DOHH2 (cell line): ENCODE measurements around the gene ARSD.
"Not testable (repeated sequence)": the region's sequence is repeated elsewhere in the genome, so short reads cannot be mapped to it uniquely, and the experiment has no call there.

Source experiments
- H3F3A ChIP-seq: fragments of 200-600 bp; sonication (generic), shearing (Covaris generic); 2 replicates; pipeline ENCODE4 v1.6.0; 2016; ENCODE audit warnings: antibody characterized with exemption, mild to moderate bottlenecking; ENCODE audit not compliant: control insufficient read depth, insufficient read depth
- H3K27ac ChIP-seq: fragments of 200-600 bp; sonication (generic); 2 replicates; pipeline ENCODE4 v1.5.1; 2014; ENCODE audit warnings: low read depth, mild to moderate bottlenecking, low read length, moderate library complexity
- H3K27me3 ChIP-seq: fragments of 200-600 bp; sonication (generic); 2 replicates; pipeline ENCODE4 v1.6.1; 2014; ENCODE audit warnings: mild to moderate bottlenecking, low read length, mixed read lengths; ENCODE audit not compliant: control insufficient read depth
- H3K36me3 ChIP-seq: fragments of 200-600 bp; sonication (generic); 2 replicates; pipeline ENCODE4 v1.6.1; 2014; ENCODE audit warnings: mild to moderate bottlenecking, low read length, moderate library complexity, mixed read lengths; ENCODE audit not compliant: control insufficient read depth
- H3K4me1 ChIP-seq: fragments of 200-600 bp; sonication (generic); 2 replicates; pipeline ENCODE4 v1.6.1; 2014; ENCODE audit warnings: mild to moderate bottlenecking, low read length, mixed read lengths; ENCODE audit not compliant: control insufficient read depth
- H3K4me2 ChIP-seq: fragments of 200-600 bp; sonication (generic); 2 replicates; pipeline ENCODE4 v1.6.0; 2014; ENCODE audit warnings: mild to moderate bottlenecking, low read length, moderate library complexity
- H3K4me3 ChIP-seq: fragments of 200-600 bp; sonication (generic); 2 replicates; pipeline ENCODE4 v1.5.1; 2014; ENCODE audit warnings: mild to moderate bottlenecking, low read length, mixed read lengths
- H3K79me2 ChIP-seq: fragments of 200-600 bp; sonication (generic); 2 replicates; pipeline ENCODE4 v1.6.1; 2014; ENCODE audit warnings: mild to moderate bottlenecking, low read length, mixed read lengths; ENCODE audit not compliant: control insufficient read depth
- H3K9me2 ChIP-seq: fragments of 200-600 bp; sonication (generic); replicated peaks from 2 replicates; pipeline ENCODE4 v1.6.1; 2014; ENCODE audit warnings: mild to moderate bottlenecking, low read length, mixed read lengths; ENCODE audit not compliant: control insufficient read depth
- H3K9me3 ChIP-seq: fragments of 200-600 bp; sonication (generic); 2 replicates; pipeline ENCODE4 v1.6.1; 2014; ENCODE audit warnings: antibody characterized with exemption, low read length, mixed read lengths; ENCODE audit not compliant: control insufficient read depth, insufficient read depth
- H4K20me1 ChIP-seq: fragments of 200-600 bp; sonication (generic); 2 replicates; pipeline ENCODE4 v1.6.0; 2014; ENCODE audit warnings: low read depth, mild to moderate bottlenecking, antibody characterized with exemption, low read length, moderate library complexity; ENCODE audit not compliant: control insufficient read depth, insufficient read depth
- CTCF ChIP-seq: fragments of 200-600 bp; sonication (generic); IDR thresholded peaks from one replicate; pipeline ENCODE4 v1.5.1; 2014; ENCODE audit warnings: antibody characterized with exemption, mild to moderate bottlenecking, low read depth, low read length; ENCODE audit not compliant: poor library complexity, severe bottlenecking
- EZH2phosphoT487 ChIP-seq: fragments of 200-600 bp; sonication (generic); IDR thresholded peaks from 2 replicates; pipeline ENCODE4 v1.6.1; 2017; ENCODE audit warnings: borderline replicate concordance, mild to moderate bottlenecking, antibody characterized with exemption, low read length, moderate library complexity, mixed read lengths

The ARSD gene

GRCh38 chrX:2931155-2931554 is 2.0 kb upstream of the ARSD start:
- H3K4me2 ChIP-seq, result no peak overlapping the region
- H4K20me1 ChIP-seq, result no peaks in the 10 kb centered on the region
- no peaks in the 10 kb centered on the region for H3K36me3 ChIP-seq
- no peaks in the 10 kb centered on the region for H3K9me2 ChIP-seq
- H3K9me3 ChIP-seq, result no peaks in the 10 kb centered on the region
- H3K4me1 ChIP-seq, result no peaks in the 10 kb centered on the region
- H3K4me3 ChIP-seq, result no peak overlapping the region
- no peak overlapping the region for H3K27ac ChIP-seq
- H3F3A ChIP-seq, result no peaks in the 10 kb centered on the region
- no peaks in the 10 kb centered on the region for H3K27me3 ChIP-seq
- TF ChIP-seq EZH2phosphoT487 (no peak), CTCF (no peak)
- H3K79me2 ChIP-seq, result no peaks in the 10 kb centered on the region

DNA sequence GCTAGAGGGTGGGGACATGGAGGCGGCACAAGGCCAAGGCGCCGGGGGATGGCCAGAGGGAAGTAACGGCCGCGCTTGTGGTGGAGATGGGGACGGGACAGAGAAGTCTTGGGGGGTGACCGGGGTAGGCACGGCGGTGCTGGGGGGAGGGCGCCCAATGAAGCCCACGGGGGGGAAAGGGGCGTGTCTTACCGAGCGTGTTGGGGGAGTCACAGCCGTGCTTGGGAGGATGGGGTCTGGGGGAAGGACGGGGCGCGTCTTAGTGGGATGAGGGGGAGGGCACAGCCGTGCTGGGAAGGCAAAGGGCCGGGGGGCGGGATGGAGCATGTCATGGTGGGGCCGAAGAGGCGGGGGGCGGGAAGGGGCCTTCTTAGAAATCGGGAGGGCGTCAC is 952 bp downstream of the ARSD start:
- Histone ChIP-seq H3K9me3 (no peaks in the 10 kb centered on the region), H3F3A (no peaks in the 10 kb centered on the region), H3K4me1 (no peaks in the 10 kb centered on the region), H3K4me2 (no peak overlapping the region), H3K27me3 (no peaks in the 10 kb centered on the region), H3K27ac (no peak overlapping the region), H3K79me2 (no peaks in the 10 kb centered on the region), H3K36me3 (no peaks in the 10 kb centered on the region), H4K20me1 (no peaks in the 10 kb centered on the region), H3K9me2 (no peaks in the 10 kb centered on the region), H3K4me3 (no peak overlapping the region)
- TF ChIP-seq EZH2phosphoT487 (no peak), CTCF (no peak)

GRCh38 chrX:2926664-2927275 is 2.4 kb downstream of the ARSD start:
- TF ChIP-seq CTCF (no peak), EZH2phosphoT487 (no peak)
- Histone ChIP-seq H4K20me1 (no peaks in the 10 kb centered on the region), H3K36me3 (no peaks in the 10 kb centered on the region), H3K27ac (no peak overlapping the region), H3K4me3 (no peak overlapping the region), H3K27me3 (no peaks in the 10 kb centered on the region), H3K9me3 (no peaks in the 10 kb centered on the region), H3K4me1 (no peaks in the 10 kb centered on the region), H3F3A (no peaks in the 10 kb centered on the region), H3K79me2 (no peaks in the 10 kb centered on the region), H3K9me2 (no peaks in the 10 kb centered on the region), H3K4me2 (no peak overlapping the region)

- not testable (repeated sequence) for H3K4me3 ChIP-seq, H3K9me2 ChIP-seq, H3K79me2 ChIP-seq, H3K27me3 ChIP-seq, H3F3A ChIP-seq, H4K20me1 ChIP-seq, H3K36me3 ChIP-seq, H3K4me2 ChIP-seq, H3K9me3 ChIP-seq, H3K27ac ChIP-seq, H3K4me1 ChIP-seq
Measured at GRCh38 chrX:2926255-2926654, 2.9 kb downstream of the ARSD start.
